H7 (cell line): ENCODE data around the gene ZNF382. TPM values are rescaled to one million over a fixed set of nuclear protein-coding genes. Genes with fewer than 3 reads are reported as not detected.
A peak's percentile ranks its signal among the peaks of the same experiment; 100 is the strongest.

Experiments
- DNase-seq: peaks from one replicate; pipeline ENCODE4 v3.0.0; 2012
- H3K27me3 ChIP-seq: 2 replicates; pipeline ENCODE4 v1.6.0; 2011; ENCODE audit warnings: mild to moderate bottlenecking, low read length; ENCODE audit not compliant: control insufficient read depth, insufficient read depth
- H3K36me3 ChIP-seq: replicated peaks from 2 replicates; pipeline ENCODE4 v1.5.1; 2011; ENCODE audit warnings: low read length; ENCODE audit not compliant: control insufficient read depth, insufficient read depth
- H3K4me3 ChIP-seq: 2 replicates; pipeline ENCODE4 v1.5.1; 2011; ENCODE audit warnings: low read depth, mild to moderate bottlenecking, control low read depth, low read length, moderate library complexity; ENCODE audit not compliant: insufficient read depth
- total RNA-seq: library from RNA; depleted of rRNA; stranded (reverse); fragments of >200 nt; shearing (Covaris generic); gene quantifications from 2 replicates; pipeline ENCODE4 v1.2.3, GENCODE V29; 2014; rRNA removed

ZNF382 gene
- total RNA-seq, 1 experiment from 2014 or later: 6.2 TPM

DNA sequence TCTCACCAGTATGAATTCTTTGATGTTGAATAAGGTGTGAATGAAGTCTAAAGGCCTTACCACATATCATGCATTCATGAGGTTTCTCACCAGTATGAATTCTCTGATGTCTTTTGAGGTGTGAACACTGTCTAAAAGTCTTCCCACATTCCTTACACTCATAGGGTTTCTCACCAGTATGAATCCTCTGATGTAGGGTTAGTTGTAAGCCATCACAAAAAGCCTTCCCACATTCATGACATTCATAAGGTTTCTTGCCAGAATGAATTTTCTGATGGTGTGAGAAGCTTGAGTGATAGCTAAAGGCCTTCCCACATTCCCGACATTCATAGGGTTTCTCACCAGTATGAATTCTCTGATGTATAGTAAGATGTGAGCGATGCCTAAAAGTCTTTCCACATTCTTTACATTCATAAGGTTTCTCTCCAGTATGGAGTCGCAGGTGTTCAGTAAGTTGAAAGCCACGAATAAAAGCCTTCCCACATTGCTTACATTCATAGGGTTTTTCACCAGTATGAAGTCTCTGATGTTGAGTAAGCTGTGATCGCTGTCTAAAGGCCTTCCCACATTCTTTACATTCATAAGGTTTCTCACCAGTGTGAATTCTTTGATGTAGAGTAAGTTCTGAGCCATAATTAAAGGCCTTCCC, 33.9 kb downstream of the ZNF382 start:
- H3K27me3 ChIP-seq: no peaks in the 10 kb centered on the region
- peaks cover 2% of the 10 kb centered on the region for H3K36me3 ChIP-seq
- DNase-seq: no peak
- H3K4me3 ChIP-seq: no peak overlapping the region

DNA sequence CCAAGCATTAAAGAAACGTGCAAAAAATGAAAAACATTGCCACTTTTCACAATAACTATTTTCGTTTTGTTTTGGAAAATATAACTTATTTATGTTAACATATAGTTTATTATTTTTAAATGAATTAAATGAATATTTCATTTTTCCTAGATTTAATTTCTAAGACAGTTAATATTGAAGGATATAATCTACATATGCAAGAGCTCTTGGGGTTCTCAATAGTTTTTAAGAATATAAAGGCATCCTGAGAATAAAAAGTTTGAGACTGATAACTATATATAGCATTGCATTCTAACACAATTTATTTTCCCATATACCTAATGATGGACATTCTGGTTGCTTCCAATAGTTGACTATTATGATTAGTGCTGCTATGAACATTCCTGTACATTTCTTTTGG, 41.6 kb downstream of the ZNF382 start:
- no peaks in the 10 kb centered on the region; the same call in none of the 2 replicates for H3K36me3 ChIP-seq
- H3K4me3 ChIP-seq: no peak overlapping the region
- H3K27me3 ChIP-seq: no peaks in the 10 kb centered on the region
- no peak for DNase-seq

DNA sequence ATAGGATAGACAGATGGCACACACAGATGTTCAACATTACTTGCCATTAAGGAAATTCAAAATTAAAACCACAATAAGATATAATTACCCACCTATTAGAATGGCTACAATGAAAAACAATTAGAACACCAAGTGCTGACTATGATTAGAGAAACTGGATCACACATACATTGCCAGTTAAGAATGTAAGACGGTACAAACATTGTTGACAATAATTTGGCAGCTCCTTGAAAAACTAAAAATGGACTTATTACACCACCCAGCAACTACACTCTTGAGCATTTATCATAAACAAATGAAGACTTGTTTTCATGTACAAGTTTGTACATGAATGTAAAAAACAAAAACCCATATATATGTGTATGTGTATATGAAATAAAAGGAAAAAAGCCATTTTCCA, 47.8 kb downstream of the ZNF382 start:
- H3K36me3 ChIP-seq: peaks cover 7% of the 10 kb centered on the region
- no peak overlapping the region for H3K4me3 ChIP-seq
- no peak for DNase-seq
- no peaks in the 10 kb centered on the region for H3K27me3 ChIP-seq

DNA sequence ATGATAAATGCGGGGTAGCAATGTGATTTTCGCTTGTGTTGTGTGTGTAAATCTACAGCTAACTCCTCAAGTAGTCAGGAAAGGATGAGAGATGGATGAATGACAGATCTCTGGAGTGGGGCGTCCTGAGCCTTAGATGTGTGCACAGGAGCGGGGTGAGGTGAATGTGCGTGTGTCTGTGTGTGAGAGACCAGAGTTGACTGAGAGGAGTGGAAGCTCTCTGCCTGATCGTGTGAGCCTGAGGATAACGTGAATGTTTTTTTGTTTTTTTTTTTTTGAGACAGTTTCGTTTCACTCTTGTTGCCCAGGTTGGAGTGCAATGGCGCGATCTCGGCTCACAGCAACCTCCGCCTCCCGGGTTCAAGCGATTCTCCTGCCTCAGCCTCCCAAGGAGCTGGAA, 60.7 kb downstream of the ZNF382 start:
- Histone ChIP-seq H3K4me3 (peak overlapping the region; percentile 76), H3K36me3 (no peaks in the 10 kb centered on the region), H3K27me3 (no peaks in the 10 kb centered on the region)
- DNase-seq: no peak

DNA sequence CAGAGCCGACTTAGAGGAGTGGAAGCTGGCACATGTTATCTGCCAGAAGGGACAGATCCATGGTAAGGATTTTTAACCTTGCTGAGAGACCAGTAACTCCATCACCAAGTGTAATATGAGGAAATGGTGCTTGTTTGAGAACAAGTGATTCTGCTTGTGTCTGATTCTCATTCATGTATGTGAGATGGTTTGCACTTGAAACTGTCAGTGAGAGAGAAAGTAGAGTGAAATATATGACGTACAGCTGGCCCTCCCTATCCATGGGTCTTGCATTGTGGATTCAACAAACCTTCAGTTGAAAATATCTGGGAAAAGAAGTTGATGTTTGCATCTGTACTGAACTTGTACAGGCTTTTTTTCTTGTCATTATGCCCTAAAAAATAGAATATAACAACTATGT, 63.5 kb downstream of the ZNF382 start:
- Histone ChIP-seq H3K4me3 (no peak overlapping the region), H3K36me3 (no peaks in the 10 kb centered on the region), H3K27me3 (no peaks in the 10 kb centered on the region)
- DNase-seq: no peak

DNA sequence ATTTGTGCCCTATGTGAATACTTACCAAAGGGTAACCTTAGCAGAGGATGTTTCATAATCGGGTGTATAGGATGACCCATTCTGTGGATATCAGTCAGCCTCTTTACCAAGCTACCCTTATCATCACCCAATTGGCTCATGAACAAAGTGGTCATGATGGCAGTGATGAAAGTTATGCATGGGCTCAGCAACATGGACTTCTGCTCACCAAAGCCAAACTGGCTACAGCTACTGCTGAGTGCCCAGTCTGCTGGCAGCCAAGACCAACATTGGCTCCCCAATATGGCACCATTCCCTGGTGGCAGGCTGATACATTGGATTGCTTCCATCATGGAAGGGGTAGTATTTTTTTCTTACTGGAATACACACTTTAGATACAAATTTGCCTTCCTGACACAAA, 67.3 kb downstream of the ZNF382 start:
- no peaks in the 10 kb centered on the region for H3K27me3 ChIP-seq

DNA sequence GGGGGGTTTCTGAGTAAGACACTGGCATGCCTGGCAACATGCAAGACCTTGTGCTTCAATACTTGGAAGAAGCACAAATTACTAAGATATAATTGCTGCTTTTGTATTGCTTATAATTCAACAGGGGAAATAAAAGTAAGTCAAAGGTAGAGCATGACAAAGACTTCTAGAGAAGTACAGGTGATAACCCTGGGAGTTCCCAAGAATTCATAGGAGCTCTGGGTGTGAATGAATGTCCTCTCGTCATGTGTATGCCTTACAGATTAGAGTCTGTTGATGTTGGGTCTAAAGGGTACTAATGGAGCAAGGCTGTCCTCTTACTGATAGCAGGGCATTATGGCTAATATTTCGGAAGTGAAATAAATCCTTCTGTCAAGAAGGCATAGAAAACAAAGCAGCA, 69.1 kb downstream of the ZNF382 start:
- H3K27me3 ChIP-seq: no peaks in the 10 kb centered on the region
- no peak for DNase-seq
- no peaks in the 10 kb centered on the region for H3K36me3 ChIP-seq
- H3K4me3 ChIP-seq: no peak overlapping the region

More for the DNA sequence above, 67.3 kb downstream of the ZNF382 start:
- Histone ChIP-seq H3K4me3 (no peak overlapping the region), H3K36me3 (no peaks in the 10 kb centered on the region)
- DNase-seq: no peak

DNA sequence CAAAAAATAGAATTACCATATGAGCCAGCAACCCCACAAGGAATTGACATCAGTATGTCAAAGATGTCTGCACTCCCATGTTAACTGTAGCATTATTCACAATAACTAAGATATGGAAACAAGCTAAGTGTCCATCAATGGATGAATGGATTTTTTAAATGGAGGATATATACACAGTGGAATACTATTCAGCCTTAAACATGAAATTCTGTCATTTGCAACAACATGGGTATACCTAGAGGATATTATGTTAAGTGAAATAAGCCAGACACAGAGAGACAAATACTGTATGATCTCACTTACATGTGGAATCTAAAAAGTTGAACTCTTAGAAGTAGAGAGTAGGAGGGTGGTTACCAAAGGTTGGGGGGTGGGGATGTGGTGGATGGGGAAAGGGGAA, 74.3 kb downstream of the ZNF382 start:
- DNase-seq: no peak
- Histone ChIP-seq H3K4me3 (no peak overlapping the region), H3K27me3 (no peaks in the 10 kb centered on the region), H3K36me3 (no peaks in the 10 kb centered on the region)

Other genes starting within 250 kb of the ZNF382 start
- gene ZFP14, start 226.1 kb upstream of the ZNF382 start, total RNA-seq: 4.2 and 5.7 TPM in 2 replicates
- 7.3 and 12.2 TPM in 2 replicates for gene ZFP82, start 186.7 kb upstream of the ZNF382 start, total RNA-seq
- 6.6 and 13.6 TPM in 2 replicates for gene ZNF566, start 115.8 kb upstream of the ZNF382 start, total RNA-seq
- gene ZNF260, start 77.0 kb upstream of the ZNF382 start, total RNA-seq: 15.8 and 21.5 TPM in 2 replicates
- 6.0 and 8.2 TPM in 2 replicates for gene ZNF529, start 32.0 kb upstream of the ZNF382 start, total RNA-seq
- gene ZNF461, start 61.5 kb downstream of the ZNF382 start, total RNA-seq: 5.3 and 5.9 TPM in 2 replicates
- 5.5 and 12.3 TPM in 2 replicates for gene ZNF567, start 82.3 kb downstream of the ZNF382 start, total RNA-seq
- 6.1 and 8.9 TPM in 2 replicates for gene ZNF850, start 167.5 kb downstream of the ZNF382 start, total RNA-seq
- 1.8 and 3.0 TPM in 2 replicates for gene ZNF790, start 233.1 kb downstream of the ZNF382 start, total RNA-seq
- gene ZNF345, start 245.6 kb downstream of the ZNF382 start, total RNA-seq: 3.0 and 3.3 TPM in 2 replicates